Subcutaneous preadipocyte (primary cell): ENCODE data around the gene GNPTG. TPM values are rescaled to one million over a fixed set of nuclear protein-coding genes. Genes with fewer than 3 reads are reported as not detected.

Source experiments
- total RNA-seq: library from RNA; depleted of rRNA; stranded (reverse); fragments of >200 nt; gene quantifications from 2 replicates; pipeline ENCODE4 v1.2.3, GENCODE V29; 2012

The GNPTG gene
- 27.0 and 35.6 TPM in 2 replicates for total RNA-seq

DNA sequence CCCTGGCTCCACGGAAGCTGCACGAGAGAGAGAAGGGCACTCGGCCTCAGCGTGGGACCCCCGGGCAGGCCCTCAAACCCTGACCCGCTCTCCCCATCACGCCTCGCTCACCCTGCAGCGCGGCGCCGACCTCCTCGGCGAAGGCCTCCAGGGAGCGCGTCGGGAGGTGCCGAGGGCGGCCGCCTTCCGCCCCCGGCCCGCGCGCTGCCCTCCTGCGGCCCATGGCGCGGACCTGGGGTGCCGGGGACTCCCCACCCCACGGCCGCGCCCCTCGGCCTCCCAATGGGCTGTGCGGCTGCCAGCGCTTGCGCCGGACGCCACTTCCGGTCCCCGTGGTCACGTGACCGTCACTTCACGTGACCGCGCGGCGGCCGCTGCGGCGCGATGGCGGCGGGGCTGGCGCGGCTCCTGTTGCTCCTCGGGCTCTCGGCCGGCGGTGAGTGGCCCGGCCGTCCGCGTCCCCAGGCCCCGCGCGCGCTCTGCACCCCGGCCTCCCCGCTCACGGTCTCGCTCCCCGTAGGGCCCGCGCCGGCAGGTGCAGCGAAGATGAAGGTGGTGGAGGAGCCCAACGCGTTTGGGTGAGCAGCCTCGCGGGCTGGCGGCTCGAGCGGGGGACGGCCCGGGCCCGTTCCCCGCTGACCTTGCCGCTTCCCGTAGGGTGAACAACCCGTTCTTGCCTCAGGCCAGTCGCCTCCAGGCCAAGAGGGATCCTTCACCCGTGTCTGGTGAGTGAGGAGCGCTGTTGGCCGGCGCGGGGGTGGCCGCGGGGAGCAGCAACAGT is at the start of gene GNPTG, which contains the start of gene TSR3:
Gene GNPTG (plus strand): TSS at position 350 of the 781 bp plus-strand sequence. CDS start 35 bp downstream, at position 385.
Gene TSR3 (minus strand): TSS at position 297 of the 781 bp plus-strand sequence. CDS start 74 bp downstream, at position 223.

DNA sequence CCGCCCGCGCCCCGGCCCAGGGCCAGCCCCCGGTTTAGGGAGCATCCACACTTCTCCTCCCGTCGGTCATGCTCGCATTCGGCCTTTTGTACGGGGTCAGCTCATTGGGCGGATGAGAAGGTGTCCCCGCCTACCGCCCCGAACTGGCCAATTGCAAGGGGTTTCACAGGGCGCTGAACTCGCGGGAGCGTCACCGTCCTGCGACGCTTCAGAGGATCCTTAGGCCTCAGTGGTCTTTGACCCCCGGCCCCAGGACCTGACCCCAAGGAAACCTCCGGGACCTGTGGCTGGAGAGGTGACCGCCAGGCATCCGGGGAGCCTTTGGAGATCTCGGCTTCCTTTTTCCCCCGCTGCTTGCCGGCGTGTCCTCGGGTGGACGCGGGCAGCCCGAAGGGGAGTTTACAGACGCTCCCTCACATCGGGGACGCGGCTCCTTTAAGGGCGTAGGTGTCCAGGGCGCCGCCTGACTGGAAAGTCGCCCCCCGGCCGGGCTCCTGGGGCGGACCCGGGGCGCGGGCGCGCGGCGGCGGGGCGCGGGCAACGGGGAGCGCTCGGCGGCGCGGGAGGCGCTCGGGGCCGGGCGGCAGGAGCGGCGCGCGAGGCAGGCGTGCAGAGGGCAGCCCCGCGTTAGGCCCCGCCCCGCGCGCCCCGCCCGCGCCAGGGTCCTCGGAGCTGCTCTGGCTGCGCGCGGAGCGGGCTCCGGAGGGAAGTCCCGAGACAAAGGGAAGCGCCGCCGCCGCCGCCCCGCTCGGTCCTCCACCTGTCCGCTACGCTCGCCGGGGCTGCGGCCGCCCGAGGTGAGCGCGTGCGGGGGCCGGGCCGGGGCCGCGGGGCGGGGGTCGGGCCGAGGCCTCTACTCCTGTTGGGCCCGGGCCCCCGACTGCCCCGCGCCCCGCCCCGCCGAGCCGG is 42.5 kb upstream of the GNPTG start, which contains the start of gene UBE2I:
Gene UBE2I (plus strand): TSS at position 660 of the 909 bp plus-strand sequence. CDS start 4,395 bp downstream, outside the sequence.

GRCh38 chr16:1333149-1333812 is 18.4 kb upstream of the GNPTG start, which contains the start of gene BAIAP3:
Gene BAIAP3, plus strand, starts transcription at chr16:1333645. Its CDS starts 4,905 bp downstream, at chr16:1338550.

Other genes with a start within 250 kb of the GNPTG start
- gene CACNA1H, start 198.8 kb upstream of the GNPTG start, total RNA-seq, result under 0.01 and 0.20 TPM in 2 replicates
- not detected in 2 replicates for gene TPSG1, start 126.7 kb upstream of the GNPTG start, total RNA-seq
- gene TPSB2, start 121.7 kb upstream of the GNPTG start, total RNA-seq, result not detected in 2 replicates
- not detected in 2 replicates for gene TPSAB1, start 111.2 kb upstream of the GNPTG start, total RNA-seq
- not detected in 2 replicates for gene TPSD1, start 95.9 kb upstream of the GNPTG start, total RNA-seq
- 46.7 and 58.3 TPM in 2 replicates for gene UBE2I, start 42.3 kb upstream of the GNPTG start, total RNA-seq
- under 0.01 TPM in 2 replicates for gene BAIAP3, start 18.3 kb upstream of the GNPTG start, total RNA-seq
- gene TSR3, start 53 bp upstream of the GNPTG start, total RNA-seq, result 48.9 and 52.9 TPM in 2 replicates
- gene UNKL, start 62.8 kb downstream of the GNPTG start, total RNA-seq, result 5.5 and 8.4 TPM in 2 replicates
- gene UQCC4, start 68.8 kb downstream of the GNPTG start, total RNA-seq, result 14.1 and 15.1 TPM in 2 replicates
- gene PERCC1, start 79.1 kb downstream of the GNPTG start, total RNA-seq, result not detected in 2 replicates
- gene CCDC154, start 92.6 kb downstream of the GNPTG start, total RNA-seq, result under 0.01 and 0.20 TPM in 2 replicates
- gene CLCN7, start 123.1 kb downstream of the GNPTG start, total RNA-seq, result 80.0 and 107 TPM in 2 replicates
- gene PTX4, start 137.0 kb downstream of the GNPTG start, total RNA-seq, result under 0.01 and 0.39 TPM in 2 replicates
- gene TELO2, start 141.4 kb downstream of the GNPTG start, total RNA-seq, result 23.1 and 31.9 TPM in 2 replicates
- gene TMEM204, start 181.7 kb downstream of the GNPTG start, total RNA-seq, result 14.9 and 15.8 TPM in 2 replicates